K562 (cell line): Measurements from ENCODE around the gene NRARP. TPM values are rescaled to one million over a fixed set of nuclear protein-coding genes. Genes with fewer than 3 reads are reported as not detected.

Experiments used
- ARID4B ChIP-seq: sonication (generic); formaldehyde crosslinking; IDR thresholded peaks from 2 replicates; pipeline ENCODE4 v1.8.0; 2022; ENCODE audit warnings: mild to moderate bottlenecking, missing genetic modification reagents
- CBFB ChIP-seq: sonication (generic); formaldehyde crosslinking; IDR thresholded peaks from 2 replicates; pipeline ENCODE4 v1.4.0; 2020; ENCODE audit warnings: mild to moderate bottlenecking, missing genetic modification reagents
- KDM1A ChIP-seq, 2 experiments: fragments of 450-650 bp; IDR thresholded peaks; 2 replicates each; pipeline ENCODE4 v1.6.1; 2016; ENCODE audit warnings: mild to moderate bottlenecking in 2 of 2
- MAFG ChIP-seq: fragments of 450-650 bp; conservative IDR thresholded peaks from 2 replicates; pipeline ENCODE4 v1.6.1; 2016; ENCODE audit warnings: missing genetic modification characterization, missing compliant biosample characterization
- MCM3 ChIP-seq: fragments of 450-650 bp; IDR thresholded peaks from 2 replicates; pipeline ENCODE4 v1.6.1; 2016
- MLLT1 ChIP-seq, 2 experiments: fragments of 450-650 bp; IDR thresholded peaks; 2 replicates each; pipeline ENCODE4 v1.6.1; 2016
- NFIC ChIP-seq: fragments of 450-650 bp; IDR thresholded peaks from 2 replicates; pipeline ENCODE4 v1.6.1; 2017; ENCODE audit warnings: mild to moderate bottlenecking, inconsistent platforms
- NFIX ChIP-seq: fragments of 250-450 bp; sonication (Bioruptor Pico); IDR thresholded peaks from 2 replicates; pipeline ENCODE4 v1.4.0; 2020; ENCODE audit warnings: low read depth, mild to moderate bottlenecking, moderate library complexity
- POLR2AphosphoS2 ChIP-seq: IDR thresholded peaks from 2 replicates; pipeline ENCODE4 v1.6.1; 2012; ENCODE audit warnings: low read length, improper control_type of control experiment
- POLR2H ChIP-seq: IDR thresholded peaks from 2 replicates; pipeline ENCODE4 v1.6.1; 2016; ENCODE audit warnings: missing genetic modification characterization, low read depth, mild to moderate bottlenecking, control low read depth, missing compliant biosample characterization, moderate library complexity
- PREB ChIP-seq: sonication (generic); formaldehyde crosslinking; IDR thresholded peaks from 2 replicates; pipeline ENCODE4 v1.8.1; 2023; ENCODE audit warnings: mild to moderate bottlenecking, missing genetic modification reagents
- RHOXF2B ChIP-seq: fragments of 250-450 bp; sonication (Bioruptor Pico); conservative IDR thresholded peaks from 2 replicates; pipeline ENCODE4 v1.5.1; 2021
- TRIM25 ChIP-seq: fragments of 450-650 bp; IDR thresholded peaks from 2 replicates; pipeline ENCODE4 v1.7.0; 2016; ENCODE audit warnings: borderline replicate concordance
- ZBED1 ChIP-seq: IDR thresholded peaks from 2 replicates; pipeline ENCODE4 v1.6.1; 2014
- ZEB2 ChIP-seq: fragments of 450-650 bp; IDR thresholded peaks from 2 replicates; pipeline ENCODE4 v1.6.1; 2016
- ZNF551 ChIP-seq: fragments of 250-450 bp; sonication (Bioruptor Pico); IDR thresholded peaks from 2 replicates; pipeline ENCODE4 v1.5.0; 2021; ENCODE audit warnings: mild to moderate bottlenecking, moderate library complexity
- polyA plus RNA-seq, 8 experiments: library from polyadenylated mRNA; depleted of rRNA in 4 of 8; stranded (reverse) in 5 of 8; unstranded in 3 of 8; fragments of >200 nt; fragmentation: Nextera tagmentation in 2 of 8; fragmentation: Illumina TruSeq in 1 of 8; extraction: Ambion mirVana in 2 of 8; extraction: Trizol in 1 of 8; gene quantifications; 2 replicates each; pipeline versions ENCODE4 v1.2.1 to v1.2.3, GENCODE V29; 2011 to 2014; ENCODE audit warnings: inconsistent platforms in 1 of 8, missing spikeins in 1 of 8
- total RNA-seq, 7 experiments: library from RNA; depleted of rRNA in 6 of 7; stranded (reverse); fragments of >200 nt in 6 of 7; fragmentation: Illumina TruSeq in 2 of 7; extraction: Trizol in 2 of 7; gene quantifications; 2 replicates each; pipeline versions ENCODE4 v1.2.1 to v1.2.3, GENCODE V29; 2011 to 2021; ENCODE audit warnings: low replicate concordance in 1 of 7
- TF ChIP-seq, protein P1 (sequence below): fragments of 250-450 bp; sonication (Bioruptor Pico); IDR thresholded peaks from 2 replicates; pipeline ENCODE4 v1.4.0; 2020; ENCODE audit warnings: mild to moderate bottlenecking, moderate library complexity

Gene NRARP
- total and polyA plus RNA-seq, 9 of the 15 experiments (the other 6 are each of a cell fraction or from before 2014, with no cell fraction given), result 2.0 to 24.5 (median 7.2) TPM; not detected in 2

- TF ChIP-seq ARID4B (no peak), NFIX (CRISPR knock-in tag) (no peak), TRIM25 (no peak), MCM3 (no peak), POLR2H (0 out of 2 replicates have a peak, but pooled peaks have one; percentile 34), ZNF551 (CRISPR knock-in tag) (no peak), ZBED1 (no peak), POLR2AphosphoS2 (0 out of 2 replicates have a peak, but pooled peaks have one; percentile 27), MAFG (tag) (no peak), RHOXF2B (CRISPR knock-in tag) (no peak), ZEB2 (peak; percentile 34; the same call in 1 of the 2 replicates), PREB (no peak), KDM1A (IDR thresholded peaks at IDR 0.05) (peak in 1 of 2 experiments; percentile 19; a peak in 1 of 4 replicates), CBFB (CRISPR knock-in tag) (no peak), NFIC (no peak), MLLT1 (IDR thresholded peaks at IDR 0.05) (peak in 1 of 2 experiments; percentile 38; a peak in 1 of 4 replicates)
- TF ChIP-seq, protein P1, sequence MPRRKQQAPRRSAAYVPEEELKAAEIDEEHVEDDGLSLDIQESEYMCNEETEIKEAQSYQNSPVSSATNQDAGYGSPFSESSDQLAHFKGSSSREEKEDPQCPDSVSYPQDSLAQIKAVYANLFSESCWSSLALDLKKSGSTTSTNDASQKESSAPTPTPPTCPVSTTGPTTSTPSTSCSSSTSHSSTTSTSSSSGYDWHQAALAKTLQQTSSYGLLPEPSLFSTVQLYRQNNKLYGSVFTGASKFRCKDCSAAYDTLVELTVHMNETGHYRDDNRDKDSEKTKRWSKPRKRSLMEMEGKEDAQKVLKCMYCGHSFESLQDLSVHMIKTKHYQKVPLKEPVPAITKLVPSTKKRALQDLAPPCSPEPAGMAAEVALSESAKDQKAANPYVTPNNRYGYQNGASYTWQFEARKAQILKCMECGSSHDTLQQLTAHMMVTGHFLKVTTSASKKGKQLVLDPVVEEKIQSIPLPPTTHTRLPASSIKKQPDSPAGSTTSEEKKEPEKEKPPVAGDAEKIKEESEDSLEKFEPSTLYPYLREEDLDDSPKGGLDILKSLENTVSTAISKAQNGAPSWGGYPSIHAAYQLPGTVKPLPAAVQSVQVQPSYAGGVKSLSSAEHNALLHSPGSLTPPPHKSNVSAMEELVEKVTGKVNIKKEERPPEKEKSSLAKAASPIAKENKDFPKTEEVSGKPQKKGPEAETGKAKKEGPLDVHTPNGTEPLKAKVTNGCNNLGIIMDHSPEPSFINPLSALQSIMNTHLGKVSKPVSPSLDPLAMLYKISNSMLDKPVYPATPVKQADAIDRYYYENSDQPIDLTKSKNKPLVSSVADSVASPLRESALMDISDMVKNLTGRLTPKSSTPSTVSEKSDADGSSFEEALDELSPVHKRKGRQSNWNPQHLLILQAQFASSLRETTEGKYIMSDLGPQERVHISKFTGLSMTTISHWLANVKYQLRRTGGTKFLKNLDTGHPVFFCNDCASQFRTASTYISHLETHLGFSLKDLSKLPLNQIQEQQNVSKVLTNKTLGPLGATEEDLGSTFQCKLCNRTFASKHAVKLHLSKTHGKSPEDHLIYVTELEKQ (CRISPR knock-in tag), result no peak
These were observed 1.4 kb downstream of the NRARP start (continued) for GRCh38 chr9:137300567-137301080.
